ENCODE results near the gene MUC6. TPM values are rescaled to one million over a fixed set of nuclear protein-coding genes. Genes with fewer than 3 reads are reported as not detected.

Gene MUC6
- total RNA-seq, 3 donors from 2014 or later (not counting 1 experiment from before 2014, with no cell fraction given) = not detected

DNA sequence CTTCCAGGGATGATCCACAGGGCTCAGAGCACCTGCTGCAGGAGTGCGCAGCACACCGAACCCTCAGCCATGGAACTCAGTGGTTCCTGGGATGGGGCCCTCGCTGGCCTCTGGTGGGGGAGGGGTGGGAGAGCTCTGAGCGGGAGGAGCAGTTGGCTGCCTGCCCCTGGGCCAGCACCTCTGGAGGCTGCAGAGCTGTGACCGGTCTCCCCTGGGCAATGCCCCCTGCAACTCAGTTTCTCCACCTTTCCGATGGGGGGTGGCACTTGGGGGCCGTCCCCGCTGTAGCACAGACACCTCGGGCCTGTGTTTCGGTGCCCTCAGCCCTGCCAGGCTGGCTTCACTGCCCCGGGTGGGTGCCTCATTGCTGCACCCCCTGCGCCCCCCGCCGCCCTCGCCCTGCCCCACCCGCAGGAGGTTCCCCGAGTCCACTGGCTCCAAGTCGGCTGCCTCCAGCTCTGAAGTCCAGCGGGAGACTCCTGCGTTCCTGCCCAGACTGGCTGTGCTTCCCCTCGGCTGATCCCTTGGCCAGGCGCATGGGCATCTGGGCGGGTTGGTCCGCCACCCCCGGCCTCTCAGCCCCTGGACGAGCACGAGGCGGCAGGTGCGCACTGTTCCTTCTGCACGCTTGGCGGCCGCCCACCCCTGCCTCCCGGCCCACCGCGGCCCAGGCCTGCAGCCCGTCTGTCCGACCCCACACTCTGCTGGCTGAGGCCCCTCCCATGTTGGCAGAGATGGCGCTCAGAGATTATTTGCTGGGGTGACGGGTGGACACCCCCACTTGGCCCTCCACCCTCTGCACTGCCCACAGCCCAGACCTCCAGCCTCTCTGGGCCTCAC is 1.8 kb downstream of the MUC6 start:
- Histone ChIP-seq H3K4me1 (ENCODE audit: control insufficient read depth, insufficient read depth, low read length) (no peaks in the 10 kb centered on the region), H3K27me3 (ENCODE audit: control insufficient read depth, insufficient read depth, low read length) (no peaks in the 10 kb centered on the region), H3K36me3 (ENCODE audit: control insufficient read depth, insufficient read depth, low read length) (no peaks in the 10 kb centered on the region), H3K4me3 (ENCODE audit: low read length) (no peak overlapping the region), H3K9me3 (ENCODE audit: control insufficient read depth, insufficient read depth, low read length) (no peaks in the 10 kb centered on the region), H3K27ac (ENCODE audit: low read length) (no peak overlapping the region)
- H3K4me1 Mint-ChIP-seq = peaks cover 0 to 7% of the 10 kb centered on the region in 2 donors
- no peak overlapping the region for H3K27ac Mint-ChIP-seq
- intact Hi-C loops (cut with micrococcal nuclease) = no loop called here
- no peaks in the 10 kb centered on the region for H3K9me3 Mint-ChIP-seq
- ATAC-seq = no peak
- no peak overlapping the region for H3K4me3 Mint-ChIP-seq
- no peaks in the 10 kb centered on the region for H3K27me3 Mint-ChIP-seq (ENCODE audit: low read depth in 2 of 2)
- H3K36me3 Mint-ChIP-seq = no peaks in the 10 kb centered on the region
- DNase-seq = no peak
- WGBS (ENCODE audit: insufficient coverage) = 87% methylated on average over 39 of the region's 39 CpGs
- TF ChIP-seq, protein P1, sequence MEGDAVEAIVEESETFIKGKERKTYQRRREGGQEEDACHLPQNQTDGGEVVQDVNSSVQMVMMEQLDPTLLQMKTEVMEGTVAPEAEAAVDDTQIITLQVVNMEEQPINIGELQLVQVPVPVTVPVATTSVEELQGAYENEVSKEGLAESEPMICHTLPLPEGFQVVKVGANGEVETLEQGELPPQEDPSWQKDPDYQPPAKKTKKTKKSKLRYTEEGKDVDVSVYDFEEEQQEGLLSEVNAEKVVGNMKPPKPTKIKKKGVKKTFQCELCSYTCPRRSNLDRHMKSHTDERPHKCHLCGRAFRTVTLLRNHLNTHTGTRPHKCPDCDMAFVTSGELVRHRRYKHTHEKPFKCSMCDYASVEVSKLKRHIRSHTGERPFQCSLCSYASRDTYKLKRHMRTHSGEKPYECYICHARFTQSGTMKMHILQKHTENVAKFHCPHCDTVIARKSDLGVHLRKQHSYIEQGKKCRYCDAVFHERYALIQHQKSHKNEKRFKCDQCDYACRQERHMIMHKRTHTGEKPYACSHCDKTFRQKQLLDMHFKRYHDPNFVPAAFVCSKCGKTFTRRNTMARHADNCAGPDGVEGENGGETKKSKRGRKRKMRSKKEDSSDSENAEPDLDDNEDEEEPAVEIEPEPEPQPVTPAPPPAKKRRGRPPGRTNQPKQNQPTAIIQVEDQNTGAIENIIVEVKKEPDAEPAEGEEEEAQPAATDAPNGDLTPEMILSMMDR (IDR thresholded peaks at IDR 0.05) = no peak

DNA sequence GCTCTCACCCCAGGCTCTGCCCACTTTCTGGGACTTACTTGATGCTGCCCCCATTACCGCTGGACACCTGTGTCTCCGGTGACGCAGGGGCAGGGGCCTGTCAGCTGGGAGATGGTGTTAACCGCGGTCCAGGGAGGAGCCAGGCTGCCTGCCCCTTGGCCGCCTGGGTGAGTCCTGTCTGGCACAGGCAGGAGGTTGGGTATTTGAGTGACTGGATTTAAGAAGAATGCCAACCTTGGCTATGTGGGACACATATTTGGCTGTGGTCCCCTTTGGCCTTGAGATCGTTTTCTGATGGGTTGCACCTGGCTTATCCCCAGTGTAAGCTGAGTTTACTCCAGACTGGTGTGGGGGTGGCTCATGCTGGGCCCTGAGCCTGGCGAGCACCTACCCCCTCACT is 2.5 kb downstream of the MUC6 start:
- no peak for DNase-seq
- no peak overlapping the region for H3K27ac ChIP-seq (ENCODE audit: low read length)
- 87% methylated on average over 8 of the region's 8 CpGs for WGBS (ENCODE audit: insufficient coverage)

DNA sequence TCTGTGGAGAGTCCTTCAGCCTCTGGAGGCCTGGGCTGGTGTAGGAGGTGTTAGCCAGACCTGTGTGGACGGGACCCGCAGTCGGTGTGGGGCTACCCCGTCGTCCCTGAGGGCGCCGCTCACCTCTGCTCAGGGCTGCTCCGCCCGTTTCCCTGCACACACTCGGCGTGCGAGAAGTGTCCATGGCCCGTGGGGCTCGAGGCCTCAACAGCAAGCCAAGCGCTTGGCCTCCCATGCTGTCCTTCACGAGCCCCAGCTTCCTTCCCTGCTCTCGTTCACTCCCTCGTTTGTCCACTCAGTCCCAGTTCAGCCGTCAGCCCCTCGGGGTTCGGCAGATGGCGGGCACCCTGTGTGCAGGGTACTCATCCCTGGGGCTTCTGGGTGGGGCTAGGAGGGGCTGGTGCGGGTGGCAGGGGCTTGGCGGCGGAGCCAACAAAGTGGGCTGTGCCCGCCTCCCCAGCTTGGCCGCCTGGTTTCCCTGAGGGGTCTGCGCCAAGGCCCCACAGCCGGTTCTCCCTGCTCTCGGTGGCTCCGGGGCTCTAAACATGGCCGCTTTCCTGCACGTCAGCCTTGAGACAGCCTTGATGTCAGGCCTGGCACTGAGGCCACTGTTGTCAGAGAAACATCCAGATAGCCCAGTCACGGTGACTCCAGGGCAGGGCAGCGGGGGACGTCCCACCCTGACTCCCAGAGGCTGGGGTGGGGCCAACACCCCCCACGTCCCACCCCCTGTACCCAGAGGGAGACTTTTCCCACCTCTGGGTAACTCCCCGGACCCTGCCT is 3.3 kb downstream of the MUC6 start:
- DNase-seq (no peak), ATAC-seq (no peak)
- intact Hi-C loops (cut with micrococcal nuclease) = no loop called here
- peaks cover 0 to 7% of the 10 kb centered on the region in 2 donors for H3K4me1 Mint-ChIP-seq
- WGBS (ENCODE audit: insufficient coverage) = 89% methylated on average over 38 of the region's 38 CpGs
- no peaks in the 10 kb centered on the region for H3K27me3 Mint-ChIP-seq (ENCODE audit: low read depth in 2 of 2)
- Histone ChIP-seq H3K9me3 (ENCODE audit: control insufficient read depth, insufficient read depth, low read length) (no peaks in the 10 kb centered on the region), H3K36me3 (ENCODE audit: control insufficient read depth, insufficient read depth, low read length) (no peaks in the 10 kb centered on the region), H3K27ac (ENCODE audit: low read length) (no peak overlapping the region), H3K27me3 (ENCODE audit: control insufficient read depth, insufficient read depth, low read length) (no peaks in the 10 kb centered on the region), H3K4me3 (ENCODE audit: low read length) (no peak overlapping the region), H3K4me1 (ENCODE audit: control insufficient read depth, insufficient read depth, low read length) (no peaks in the 10 kb centered on the region)
- TF ChIP-seq, protein P1 (IDR thresholded peaks at IDR 0.05) = no peak
- no peak overlapping the region for H3K27ac Mint-ChIP-seq
- no peak overlapping the region for H3K4me3 Mint-ChIP-seq
- H3K9me3 Mint-ChIP-seq = no peaks in the 10 kb centered on the region
- H3K36me3 Mint-ChIP-seq = no peaks in the 10 kb centered on the region

More for the DNA sequence above, 2.5 kb downstream of the MUC6 start:
- no peaks in the 10 kb centered on the region for H3K27me3 Mint-ChIP-seq (ENCODE audit: low read depth in 2 of 2)
- H3K4me3 Mint-ChIP-seq = no peak overlapping the region
- no peak for ATAC-seq
- no peak overlapping the region for H3K27ac Mint-ChIP-seq
- TF ChIP-seq, protein P1 (IDR thresholded peaks at IDR 0.05) = no peak
- no peaks in the 10 kb centered on the region for H3K4me1 ChIP-seq (ENCODE audit: control insufficient read depth, insufficient read depth, low read length)
- intact Hi-C loops (cut with micrococcal nuclease) = no loop called here
- peaks cover 0 to 7% of the 10 kb centered on the region in 2 donors for H3K4me1 Mint-ChIP-seq
- H3K27me3 ChIP-seq (ENCODE audit: control insufficient read depth, insufficient read depth, low read length) = no peaks in the 10 kb centered on the region
- H3K9me3 Mint-ChIP-seq = no peaks in the 10 kb centered on the region
- no peaks in the 10 kb centered on the region for H3K9me3 ChIP-seq (ENCODE audit: control insufficient read depth, insufficient read depth, low read length)
- H3K4me3 ChIP-seq (ENCODE audit: low read length) = no peak overlapping the region
- no peaks in the 10 kb centered on the region for H3K36me3 ChIP-seq (ENCODE audit: control insufficient read depth, insufficient read depth, low read length)
- no peaks in the 10 kb centered on the region for H3K36me3 Mint-ChIP-seq
